Medulla oblongata (tissue), 1 donor: ENCODE data around the gene SEPTIN8.

Experiments
- DNase-seq: peaks from one replicate; pipeline ENCODE4 v3.0.0-alpha.2; 2015; ENCODE audit errors: extremely low spot score

The SEPTIN8 gene

GRCh38 chr5:132777209-132778069 is at the start of gene SEPTIN8:
Gene SEPTIN8, minus strand, starts transcription at chr5:132777239. Its CDS starts 102 bp downstream, at chr5:132777137.
- DNase-seq, result peak; percentile 58

- DNase-seq, result peak; percentile 18
Measured at GRCh38 chr5:132826424-132827082, 49.5 kb upstream of the SEPTIN8 start.

GRCh38 chr5:132825834-132826391 is 48.9 kb upstream of the SEPTIN8 start:
- DNase-seq, result no peak

GRCh38 chr5:132825033-132825833 is 48.2 kb upstream of the SEPTIN8 start:
- DNase-seq, result no peak

GRCh38 chr5:132824426-132824825 is 47.4 kb upstream of the SEPTIN8 start:
- no peak for DNase-seq

GRCh38 chr5:132823481-132824050 is 46.5 kb upstream of the SEPTIN8 start:
- DNase-seq, result peak; percentile 13

- DNase-seq, result no peak
Measured at GRCh38 chr5:132822650-132823480, 45.8 kb upstream of the SEPTIN8 start.

GRCh38 chr5:132821791-132822190 is 44.8 kb upstream of the SEPTIN8 start:
- DNase-seq, result peak; percentile 87

GRCh38 chr5:132821350-132821749 is 44.3 kb upstream of the SEPTIN8 start:
- DNase-seq, result no peak

GRCh38 chr5:132820162-132820754 is 43.2 kb upstream of the SEPTIN8 start:
- peak; percentile 99 for DNase-seq

- peak; percentile 34 for DNase-seq
Measured at GRCh38 chr5:132819468-132819867, 42.4 kb upstream of the SEPTIN8 start.

GRCh38 chr5:132817011-132817410 is 40.0 kb upstream of the SEPTIN8 start:
- no peak for DNase-seq

GRCh38 chr5:132816554-132816953 is 39.5 kb upstream of the SEPTIN8 start:
- DNase-seq, result no peak

- DNase-seq, result no peak
Measured at GRCh38 chr5:132816083-132816482, 39.0 kb upstream of the SEPTIN8 start.

GRCh38 chr5:132815454-132815853 is 38.4 kb upstream of the SEPTIN8 start:
- DNase-seq, result no peak

GRCh38 chr5:132814503-132815294 is 37.7 kb upstream of the SEPTIN8 start:
- no peak for DNase-seq

- peak; percentile 51 for DNase-seq
Measured at GRCh38 chr5:132813599-132814502, 36.8 kb upstream of the SEPTIN8 start.
